ENCODE measurements around the gene ACACA.

GRCh38 chr17:37131669-37132611 is 274.7 kb downstream of the ACACA start:
- TF ChIP-seq CTCF (conservative IDR thresholded peaks at IDR 0.05 in 1 of 2, IDR thresholded peaks at IDR 0.05 in 1 of 2; ENCODE audit: low read depth in 1 of 2, low read length in 2 of 2) = no peak
- no peak for TF ChIP-seq EZH2 (IDR thresholded peaks at IDR 0.05; ENCODE audit: low read length, missing control alignments)

All from fibroblast of lung (primary cell).